RCC 7860 (cell line): ENCODE data around the gene TRIM36.
A peak's percentile ranks its signal among the peaks of the same experiment; 100 is the strongest.

Experiments used
- DNase-seq: peaks from one replicate; pipeline ENCODE4 v3.0.0-alpha.2; 2015; ENCODE audit warnings: low spot score
- FAIRE-seq: peaks from 2 replicates; lab custom pipeline; 2012; peaks lifted over from hg19 to GRCh38; lab: Jason Lieb, UNC

Gene TRIM36

GRCh38 chr5:115169487-115170133 lies at the start of gene TRIM36:
TRIM36 (minus strand) TSS chr5:115169908; CDS start chr5:115169634, 274 bp downstream.
- FAIRE-seq (no peak), DNase-seq (peak; percentile 90)

DNA sequence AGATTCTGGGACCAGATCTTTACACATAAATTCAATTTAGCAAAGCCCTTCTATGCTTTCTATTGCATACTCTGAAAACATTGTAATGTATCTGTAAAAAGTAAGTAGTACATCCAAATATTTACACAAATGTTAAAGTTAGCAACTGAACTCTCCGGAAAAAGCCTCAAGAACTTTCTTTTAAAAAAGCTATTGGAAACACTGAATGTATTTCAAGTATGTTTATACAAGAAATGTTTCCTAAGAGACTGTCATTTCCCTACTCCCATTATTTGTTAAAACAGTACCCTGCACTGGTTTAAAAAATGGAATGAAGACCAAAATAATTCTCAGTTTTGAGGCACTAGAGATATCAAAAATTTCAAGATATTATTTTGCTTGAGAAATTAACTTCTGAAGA lies 44.8 kb upstream of the TRIM36 start:
- no peak for FAIRE-seq

DNA sequence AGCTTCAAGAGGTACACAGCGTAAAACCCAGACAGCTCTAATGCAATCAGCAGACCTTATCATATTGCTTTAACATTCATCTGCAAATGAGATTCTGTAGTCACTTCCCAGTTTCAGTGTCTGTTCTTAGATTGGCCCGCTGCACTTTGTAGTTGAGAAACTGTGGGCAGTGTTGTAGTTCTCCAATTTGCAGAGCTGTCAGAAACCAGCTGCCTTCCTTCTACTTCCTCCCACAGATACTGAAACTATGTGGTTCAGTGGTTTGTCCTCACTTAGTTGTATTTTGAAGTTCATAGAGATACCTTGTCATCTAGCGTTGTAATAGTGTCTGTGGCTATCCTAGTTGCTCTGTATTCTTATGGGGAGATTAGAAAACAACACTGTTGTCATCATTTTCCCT lies 39.6 kb upstream of the TRIM36 start:
- DNase-seq (no peak), FAIRE-seq (no peak)

More for the DNA sequence above, 44.8 kb upstream of the TRIM36 start:
- DNase-seq: no peak

GRCh38 chr5:115202952-115203351 lies 33.2 kb upstream of the TRIM36 start:
- FAIRE-seq: no peak
- DNase-seq: no peak

GRCh38 chr5:115196161-115196560 lies 26.5 kb upstream of the TRIM36 start:
- no peak for FAIRE-seq

DNA sequence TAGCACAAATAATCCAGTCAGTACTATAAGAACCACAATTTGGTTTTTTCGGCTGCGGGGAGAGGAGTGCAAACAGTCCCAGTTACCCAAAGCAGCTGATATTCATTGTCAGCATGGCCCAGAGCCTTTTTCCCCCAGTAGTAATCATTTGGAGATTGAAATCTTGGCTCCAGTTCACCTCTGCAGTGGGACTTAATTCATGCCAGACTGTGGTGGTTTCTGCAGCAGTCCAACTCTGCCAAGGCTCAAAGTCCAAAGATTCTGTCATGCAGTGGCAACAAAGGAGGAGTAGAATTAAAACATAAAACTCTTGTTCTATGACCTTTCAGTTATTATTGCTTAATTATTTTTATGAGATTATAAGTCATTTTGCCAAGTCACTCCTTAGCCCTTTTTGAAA lies 25.0 kb upstream of the TRIM36 start:
- DNase-seq (no peak), FAIRE-seq (no peak)

More at GRCh38 chr5:115196161-115196560, 26.5 kb upstream of the TRIM36 start:
- DNase-seq: no peak

DNA sequence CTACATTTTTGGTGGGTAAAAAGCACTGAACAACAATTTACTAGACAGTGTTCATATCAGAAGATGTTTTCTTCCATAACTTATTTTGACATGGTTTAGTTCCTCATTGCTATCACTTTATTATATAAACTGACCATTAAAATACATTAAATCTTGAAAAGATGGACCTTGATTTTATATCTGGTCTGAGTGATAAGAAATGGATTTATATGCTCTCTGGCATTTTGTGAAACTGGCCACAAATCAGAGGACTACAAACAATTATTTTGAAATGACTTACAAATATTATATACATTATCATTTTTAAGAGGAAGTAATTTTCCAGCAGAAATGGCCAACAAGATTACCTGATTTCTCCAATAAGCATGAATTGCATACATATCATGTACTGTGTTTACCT lies 23.6 kb upstream of the TRIM36 start:
- DNase-seq (no peak), FAIRE-seq (no peak)

DNA sequence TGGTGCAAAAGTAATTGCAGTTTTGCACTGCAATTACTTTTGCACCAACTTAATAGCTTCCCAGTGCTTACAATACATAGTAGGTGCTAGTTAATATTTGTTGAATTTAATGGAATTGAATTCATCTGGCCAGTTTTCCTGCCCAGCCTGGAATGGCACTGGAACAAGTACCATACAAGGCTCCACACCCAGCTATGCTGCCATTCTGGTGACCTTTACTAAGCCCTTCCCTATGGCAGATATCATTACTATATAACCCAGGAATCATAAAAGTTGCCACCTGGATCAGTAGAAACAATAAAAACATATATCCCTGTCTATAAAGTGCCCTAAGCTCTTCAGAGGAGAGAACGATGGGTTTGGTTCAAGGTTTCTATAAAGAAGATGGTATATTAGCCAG lies 22.4 kb upstream of the TRIM36 start:
- no peak for DNase-seq
- no peak for FAIRE-seq

DNA sequence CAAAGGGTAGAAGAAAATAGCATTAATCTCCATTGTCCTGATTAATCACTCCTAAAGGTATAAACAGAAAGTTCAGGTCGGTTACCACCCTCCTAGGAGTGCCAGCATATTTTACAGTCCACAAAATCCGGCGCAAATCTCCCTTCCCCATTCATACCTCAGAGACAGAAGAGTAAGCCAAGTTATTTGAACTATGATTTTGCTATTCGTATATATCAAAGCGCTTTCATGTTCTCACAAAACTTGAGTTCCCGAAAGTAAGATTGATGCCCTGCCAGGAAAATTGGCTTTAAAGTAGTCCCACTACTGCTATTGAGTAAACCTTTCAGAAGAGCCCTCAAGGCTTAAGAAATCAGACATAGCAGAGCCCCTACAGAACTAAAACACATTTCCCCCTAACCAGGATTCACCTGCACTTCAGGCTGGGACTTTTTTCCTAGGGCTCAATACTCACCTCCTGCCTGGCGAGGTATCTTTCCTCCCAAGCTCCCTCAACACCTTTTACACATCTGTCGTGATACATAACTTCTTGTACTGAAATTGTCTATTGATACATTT lies 21.8 kb upstream of the TRIM36 start:
- DNase-seq: no peak
- no peak for FAIRE-seq

DNA sequence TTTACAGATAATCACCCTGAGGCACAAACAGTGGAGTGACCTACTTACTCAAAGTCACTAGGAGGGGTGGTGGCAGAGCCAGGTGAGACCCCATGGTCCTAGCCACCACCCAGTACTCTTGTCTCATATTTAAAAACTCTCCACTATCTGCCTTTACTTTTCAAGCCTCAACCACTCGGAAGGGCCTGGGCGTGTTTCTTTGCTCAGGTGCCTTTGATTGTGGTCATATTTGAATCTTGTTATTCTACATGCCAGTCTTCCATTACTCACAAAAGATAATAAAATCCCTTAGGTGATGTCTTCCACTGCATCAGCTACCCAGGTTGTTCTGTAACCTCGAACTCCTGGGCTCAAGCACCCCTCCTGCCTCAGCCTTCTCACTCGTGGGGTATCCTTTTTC lies 20.7 kb upstream of the TRIM36 start:
- FAIRE-seq: no peak

DNA sequence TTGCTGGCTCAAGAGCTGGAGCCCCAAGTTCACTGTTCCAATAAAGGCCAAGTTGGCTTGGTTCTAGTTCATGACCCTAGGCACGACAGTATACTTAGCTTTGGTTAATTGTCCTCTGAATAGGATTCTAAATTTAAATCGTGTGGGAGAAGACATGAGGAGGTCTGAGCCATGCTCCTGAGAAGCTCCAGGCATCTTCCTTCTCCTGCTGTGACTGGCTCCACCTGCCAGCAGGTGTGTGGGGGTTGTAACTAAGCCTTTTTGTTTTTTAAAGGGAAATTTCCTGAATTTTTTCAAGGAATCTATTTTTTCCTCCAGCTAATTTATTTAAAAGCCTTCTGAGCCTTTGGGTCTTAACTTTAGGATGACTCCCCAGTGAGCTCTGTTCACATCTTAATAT lies 20.2 kb upstream of the TRIM36 start:
- FAIRE-seq: no peak
- DNase-seq: no peak

More for the DNA sequence above, 20.7 kb upstream of the TRIM36 start:
- no peak for DNase-seq

DNA sequence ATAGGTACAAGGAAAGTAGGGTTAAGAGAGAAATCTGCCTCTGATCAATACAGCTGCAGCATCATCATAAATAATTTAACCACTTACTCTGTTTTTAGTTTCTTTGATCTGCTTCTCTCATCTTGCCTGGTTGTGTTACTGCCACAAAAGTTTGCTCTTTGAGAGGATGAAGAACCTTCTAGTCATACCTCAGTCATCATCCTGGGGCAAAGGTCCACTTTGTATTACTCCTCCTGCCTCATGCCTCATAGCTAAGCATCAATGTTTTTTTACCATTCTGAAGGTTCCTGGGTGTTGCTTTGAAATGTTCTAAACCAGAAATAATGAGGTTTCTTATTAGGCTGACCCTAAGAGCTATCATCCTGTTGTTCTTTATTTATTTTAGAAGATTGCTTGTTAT lies 17.1 kb upstream of the TRIM36 start:
- DNase-seq (no peak), FAIRE-seq (no peak)

- FAIRE-seq: no peak
- no peak for DNase-seq
These were observed 15.1 kb upstream of the TRIM36 start for GRCh38 chr5:115184770-115185169.

DNA sequence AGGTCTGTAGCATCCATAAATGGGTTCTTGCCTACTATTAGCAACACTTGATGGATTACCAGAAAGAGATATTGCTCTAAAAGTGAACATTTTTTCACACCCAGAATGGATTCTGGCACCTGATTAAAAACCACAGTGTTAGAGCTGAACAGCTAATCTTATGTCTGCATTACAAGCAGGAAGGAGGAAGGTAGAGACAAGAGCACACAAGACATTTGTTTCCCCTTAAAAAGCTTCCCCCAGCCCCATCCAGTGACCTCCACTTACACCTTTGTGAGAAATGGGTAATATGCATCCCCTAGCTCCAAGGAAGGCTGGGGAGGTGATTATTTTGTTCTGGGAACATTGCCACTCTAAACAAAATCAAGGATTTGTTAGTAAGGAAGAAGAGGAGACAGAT lies 12.0 kb upstream of the TRIM36 start:
- no peak for FAIRE-seq
- DNase-seq: no peak

DNA sequence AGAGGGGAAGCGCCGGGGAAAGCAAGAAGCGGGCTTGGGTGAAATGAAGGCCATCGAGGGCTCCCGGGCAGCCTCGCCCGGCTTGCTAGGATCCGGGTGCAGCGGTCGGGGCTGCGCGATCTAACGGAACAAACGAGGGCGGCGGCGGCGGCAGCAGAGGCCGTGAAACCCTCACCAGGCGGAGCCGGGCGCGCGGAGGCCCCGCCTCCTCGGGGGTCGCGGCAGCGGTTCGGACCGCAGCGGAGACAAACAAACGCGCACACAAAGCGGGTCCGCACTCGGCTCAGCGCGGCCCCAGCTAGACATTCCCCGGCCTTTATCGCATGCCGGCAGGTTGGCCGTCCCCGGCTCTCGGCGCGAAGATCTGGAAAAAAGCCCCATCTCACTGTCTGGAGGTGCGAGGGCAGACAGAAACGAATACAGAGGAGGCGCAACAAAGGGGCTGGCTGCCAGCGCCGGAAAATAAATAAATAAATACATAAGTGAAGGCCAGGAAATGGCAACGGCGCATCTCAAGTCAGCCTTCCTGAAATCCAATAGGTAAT lies 10.5 kb upstream of the TRIM36 start:
- DNase-seq (no peak), FAIRE-seq (no peak)

- DNase-seq: no peak
- no peak for FAIRE-seq
These were observed 9.9 kb upstream of the TRIM36 start for GRCh38 chr5:115179394-115180164.

- DNase-seq (no peak), FAIRE-seq (no peak)
These were observed 9.3 kb upstream of the TRIM36 start for GRCh38 chr5:115179030-115179393.

DNA sequence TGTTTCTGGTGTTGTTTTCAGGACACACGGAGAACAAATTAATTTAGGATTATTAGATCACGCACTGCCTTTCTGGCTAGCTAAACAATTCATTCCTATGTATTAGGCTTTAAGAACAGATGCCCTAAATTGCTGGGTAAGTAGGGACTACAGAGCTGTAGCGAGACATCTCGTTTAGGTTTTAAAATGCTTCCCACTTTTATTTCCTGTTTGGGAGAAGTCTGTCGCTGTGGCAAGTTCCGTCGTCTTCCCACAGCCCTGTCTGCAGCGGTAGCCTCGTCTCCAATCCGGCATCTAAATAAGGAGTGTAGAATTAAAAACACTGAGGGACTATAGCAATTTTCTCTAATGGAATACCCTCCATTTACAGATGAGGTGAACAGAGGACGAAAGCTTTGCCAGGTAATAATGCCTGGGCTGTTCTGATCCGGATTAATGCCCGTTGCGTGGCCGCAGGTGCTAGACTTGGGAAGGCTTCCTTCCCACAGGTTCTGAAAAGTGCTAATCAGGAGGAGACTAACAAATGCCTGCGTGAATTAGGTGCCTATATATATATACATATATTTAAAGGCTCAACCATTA lies 1.3 kb upstream of the TRIM36 start:
- DNase-seq (no peak), FAIRE-seq (no peak)

DNA sequence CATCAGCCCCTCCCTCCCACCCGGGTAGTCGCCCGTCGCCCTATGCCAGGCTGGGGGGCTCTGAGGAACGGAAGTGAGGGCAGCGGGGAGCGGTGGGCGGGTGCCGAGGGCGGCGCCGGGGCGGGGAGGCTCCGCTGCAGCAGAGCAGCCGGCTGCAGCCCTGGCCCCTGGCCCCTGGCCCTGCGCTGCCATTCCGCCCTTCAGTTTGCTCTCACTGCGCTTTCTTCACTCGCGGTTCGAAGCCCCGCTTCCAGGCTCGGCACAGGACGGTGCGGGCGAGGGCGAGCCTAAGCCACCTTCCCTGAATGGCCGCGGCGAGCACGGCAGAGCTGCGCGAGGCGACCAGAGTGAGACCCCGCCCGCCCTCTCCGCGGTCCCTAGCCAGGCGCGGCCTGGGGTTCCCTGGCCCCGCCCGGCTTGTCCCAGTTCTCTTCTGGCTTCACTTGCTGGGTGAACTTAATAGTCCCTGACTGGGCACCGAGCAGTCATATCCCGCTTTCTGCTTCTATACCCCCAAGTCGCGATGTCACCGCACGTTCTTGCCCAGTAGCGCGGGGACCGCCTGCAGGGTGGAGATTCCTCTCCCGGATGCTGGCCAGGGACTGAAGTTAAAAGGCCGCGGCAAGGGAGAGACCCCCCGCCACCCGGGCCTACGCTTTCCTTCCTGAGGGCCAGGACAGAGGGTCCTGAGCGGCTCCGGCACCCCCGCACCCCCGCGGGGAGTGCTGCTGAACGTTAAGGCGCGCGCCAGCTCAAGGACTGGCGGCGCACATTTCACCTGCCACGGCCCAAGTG lies 623 bp upstream of the TRIM36 start:
- no peak for FAIRE-seq
- DNase-seq: no peak

DNA sequence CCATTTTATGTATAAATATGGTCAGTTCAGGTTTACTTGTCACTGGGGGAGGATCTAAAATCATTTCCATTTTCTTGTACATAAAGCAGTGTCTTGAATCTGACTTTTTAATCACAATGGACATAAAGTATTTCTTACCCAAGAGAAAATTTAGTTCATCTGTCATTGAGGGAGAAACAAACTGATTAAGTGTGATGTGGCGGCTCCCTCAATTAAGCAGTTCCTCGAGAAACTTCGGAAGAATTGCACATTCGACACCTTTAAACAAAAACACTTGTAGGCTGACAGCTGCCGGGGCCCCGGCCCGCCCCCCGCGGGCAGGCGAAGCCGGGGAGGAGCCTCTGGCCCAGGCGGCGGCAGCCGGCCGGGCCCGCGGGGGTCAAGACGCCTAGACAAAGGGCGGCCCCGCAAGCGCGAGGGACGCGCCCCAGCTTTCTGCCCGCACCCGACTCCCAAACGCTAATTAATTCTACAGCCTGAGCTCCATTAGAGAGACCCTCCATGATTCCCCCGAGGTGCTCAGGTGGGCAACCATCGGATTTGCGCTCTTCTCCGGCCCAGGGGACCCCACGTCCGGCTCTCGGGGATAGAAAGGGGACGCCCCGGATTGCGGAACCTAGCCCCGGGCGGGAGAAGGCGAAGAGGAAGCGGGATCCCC lies 750 bp downstream of the TRIM36 start:
- no peak for DNase-seq
- FAIRE-seq: no peak
